B cell (primary cell): ENCODE data around the gene HSD17B1.

Experiments
- CTCF ChIP-seq: fragments of 200-600 bp; IDR thresholded peaks from one replicate; pipeline ENCODE4 v1.8.0; 2022; ENCODE audit warnings: antibody characterized with exemption, mild to moderate bottlenecking
- EZH2 ChIP-seq: IDR thresholded peaks from 2 replicates; pipeline ENCODE4 v1.6.1; 2012; ENCODE audit warnings: borderline replicate concordance, low read depth, mild to moderate bottlenecking, moderate library complexity, low read length; ENCODE audit not compliant: insufficient read depth, poor library complexity, severe bottlenecking

DNA sequence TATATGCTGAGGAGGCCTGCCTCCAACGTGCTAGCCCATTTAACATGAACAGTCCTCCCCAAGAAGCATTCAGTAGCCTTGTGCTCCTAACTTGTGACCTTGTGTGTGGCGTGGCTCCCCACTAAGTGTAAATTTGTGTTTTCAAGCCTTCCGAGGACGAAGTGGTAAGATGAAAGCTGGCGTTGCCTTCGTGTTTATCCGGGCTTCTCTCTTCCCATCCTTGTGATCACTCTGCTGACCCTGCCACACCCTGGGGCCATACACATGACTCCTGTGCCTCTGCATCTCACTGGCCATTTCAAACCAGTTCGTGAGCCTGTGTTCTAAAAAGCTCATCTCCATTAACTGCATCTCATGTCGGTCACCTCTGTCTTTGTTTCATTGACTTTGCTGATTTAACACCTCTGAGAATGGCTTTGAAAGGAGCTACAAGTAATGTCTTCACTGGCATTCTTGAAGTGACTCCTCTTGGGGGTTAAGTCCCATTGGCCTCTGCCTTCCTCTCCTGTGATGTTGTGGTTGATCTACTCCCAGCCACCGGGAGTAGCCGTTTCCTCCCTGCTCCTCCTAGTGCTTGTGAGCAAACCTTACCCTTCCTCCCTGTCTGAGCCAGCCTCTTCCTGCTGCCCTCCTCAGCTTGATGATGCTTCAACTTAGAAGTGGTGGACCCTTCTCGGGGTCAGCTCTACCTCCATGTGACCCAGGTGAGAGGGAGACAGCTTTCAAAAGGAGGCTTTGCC, 44.1 kb upstream of the HSD17B1 start:
- TF ChIP-seq EZH2 (no peak), CTCF (no peak)
